Spleen (tissue), 7 donors: ENCODE measurements around the gene EPN2.

Experiments used
- POLR2A ChIP-seq, 3 donors: fragments of 450-650 bp; IDR thresholded peaks; one replicate each; pipeline ENCODE4 v1.5.1; 2017; ENCODE audit warnings: antibody characterized with exemption in 3 of 3, mild to moderate bottlenecking in 1 of 3
- POLR2AphosphoS5 ChIP-seq, 3 donors: sonication (generic); formaldehyde crosslinking; IDR thresholded peaks; one replicate each; pipeline ENCODE4 v1.5.1; 2017; ENCODE audit warnings: antibody characterized with exemption in 3 of 3
- TF ChIP-seq, protein P1 (sequence below), 11 experiments: fragments of 200-600 bp in 7 of 11; fragments of 450-650 bp in 4 of 11; sonication (generic) in 4 of 11; IDR thresholded peaks in 8 of 11; conservative IDR thresholded peaks in 3 of 11; 1 replicate in 7 of 11; 2 replicates in 4 of 11; pipeline versions ENCODE4 v1.4.0 to v1.8.0; 2016 to 2021; ENCODE audit warnings: antibody characterized with exemption in 11 of 11, inconsistent platforms in 4 of 11, mild to moderate bottlenecking in 1 of 11
- donor health status: DM: no; HTN: no; CAD: no; lungs with moderate emphysema.
- donor health status: DM: no; HTN: no; CAD: no.
- donor health status: DM: no; HTN: no; CAD: no.

DNA sequence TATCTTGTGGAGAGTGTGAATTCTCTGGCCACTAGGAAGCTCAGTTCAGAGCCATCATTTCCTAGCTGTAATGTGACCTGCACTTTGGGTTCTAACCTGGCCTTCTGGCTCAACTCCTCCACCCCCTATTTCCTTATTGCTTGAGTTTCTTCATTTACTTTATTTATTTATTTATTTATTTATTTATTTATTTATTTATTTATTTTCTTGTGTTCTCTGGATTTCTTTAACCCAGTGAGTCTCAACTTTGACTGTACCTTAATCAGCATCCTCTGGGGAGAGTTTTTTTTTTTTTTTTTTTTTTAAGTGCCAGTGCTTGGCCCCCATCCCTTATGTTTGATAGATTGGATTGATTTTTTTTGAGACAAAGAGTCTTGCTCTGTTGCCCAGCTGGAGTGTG is 18.1 kb downstream of the EPN2 start:
- TF ChIP-seq POLR2AphosphoS5 (IDR thresholded peaks at IDR 0.05) (no peak), POLR2A (IDR thresholded peaks at IDR 0.05) (no peak)
- TF ChIP-seq, protein P1, sequence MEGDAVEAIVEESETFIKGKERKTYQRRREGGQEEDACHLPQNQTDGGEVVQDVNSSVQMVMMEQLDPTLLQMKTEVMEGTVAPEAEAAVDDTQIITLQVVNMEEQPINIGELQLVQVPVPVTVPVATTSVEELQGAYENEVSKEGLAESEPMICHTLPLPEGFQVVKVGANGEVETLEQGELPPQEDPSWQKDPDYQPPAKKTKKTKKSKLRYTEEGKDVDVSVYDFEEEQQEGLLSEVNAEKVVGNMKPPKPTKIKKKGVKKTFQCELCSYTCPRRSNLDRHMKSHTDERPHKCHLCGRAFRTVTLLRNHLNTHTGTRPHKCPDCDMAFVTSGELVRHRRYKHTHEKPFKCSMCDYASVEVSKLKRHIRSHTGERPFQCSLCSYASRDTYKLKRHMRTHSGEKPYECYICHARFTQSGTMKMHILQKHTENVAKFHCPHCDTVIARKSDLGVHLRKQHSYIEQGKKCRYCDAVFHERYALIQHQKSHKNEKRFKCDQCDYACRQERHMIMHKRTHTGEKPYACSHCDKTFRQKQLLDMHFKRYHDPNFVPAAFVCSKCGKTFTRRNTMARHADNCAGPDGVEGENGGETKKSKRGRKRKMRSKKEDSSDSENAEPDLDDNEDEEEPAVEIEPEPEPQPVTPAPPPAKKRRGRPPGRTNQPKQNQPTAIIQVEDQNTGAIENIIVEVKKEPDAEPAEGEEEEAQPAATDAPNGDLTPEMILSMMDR (IDR thresholded peaks at IDR 0.05 in 8 of 11, conservative IDR thresholded peaks at IDR 0.05 in 3 of 11), result no peak
